ENCODE measurements around the gene USPL1. TPM values are rescaled to one million over a fixed set of nuclear protein-coding genes. Genes with fewer than 3 reads are reported as not detected.
"Not testable (repeated sequence)": the region's sequence is repeated elsewhere in the genome, so short reads cannot be mapped to it uniquely, and the experiment has no call there.

Gene USPL1
- polyA plus RNA-seq, 3 donors, result 5.3 to 11.4 (median 9.8) TPM

DNA sequence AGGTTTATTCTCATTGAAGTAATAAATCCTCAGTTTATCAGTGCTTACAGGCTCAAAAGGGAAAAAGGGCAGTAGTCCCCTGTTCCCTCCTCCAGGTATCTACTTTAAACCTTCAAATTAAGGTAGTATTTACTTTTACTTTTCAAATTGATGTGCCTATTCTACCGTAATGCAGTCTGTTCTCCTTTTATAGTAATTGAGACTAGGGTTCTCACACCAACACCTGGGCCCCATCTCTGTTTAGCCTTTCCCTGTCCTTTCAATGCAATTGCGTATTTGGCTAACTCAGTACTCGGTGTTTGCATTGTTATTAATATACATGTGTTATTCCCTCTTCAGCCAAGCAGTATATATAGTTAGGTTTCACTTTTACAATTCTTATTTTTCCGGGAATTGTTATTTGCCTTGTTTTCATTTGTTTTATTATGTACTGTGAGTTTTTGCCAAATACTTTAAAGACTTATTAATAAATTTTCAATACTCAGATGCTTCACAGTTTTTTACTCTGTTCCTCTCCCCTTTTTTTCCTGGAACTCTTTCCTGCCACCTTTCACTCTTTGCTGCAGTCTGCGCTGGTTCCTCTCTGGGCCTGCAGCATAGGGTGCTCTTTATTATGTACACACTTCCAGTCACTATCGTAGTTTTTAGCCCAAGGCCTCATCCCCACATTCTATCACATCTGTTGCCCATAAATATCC, 30.3 kb downstream of the USPL1 start:
- no peak overlapping the region for H3K27ac ChIP-seq (ENCODE audit: low read depth, low read length)
- WGBS, 3 donors, result 54 to 88% (median 87%) methylated on average over 6 of the region's 6 CpGs

- 61 to 96% (median 87%) methylated on average over 4 of the region's 4 CpGs for WGBS, 3 donors
- H3K27ac ChIP-seq (ENCODE audit: low read depth, low read length), result no peak overlapping the region
Observed at GRCh38 chr13:30648522-30649012, 30.8 kb downstream of the USPL1 start.

DNA sequence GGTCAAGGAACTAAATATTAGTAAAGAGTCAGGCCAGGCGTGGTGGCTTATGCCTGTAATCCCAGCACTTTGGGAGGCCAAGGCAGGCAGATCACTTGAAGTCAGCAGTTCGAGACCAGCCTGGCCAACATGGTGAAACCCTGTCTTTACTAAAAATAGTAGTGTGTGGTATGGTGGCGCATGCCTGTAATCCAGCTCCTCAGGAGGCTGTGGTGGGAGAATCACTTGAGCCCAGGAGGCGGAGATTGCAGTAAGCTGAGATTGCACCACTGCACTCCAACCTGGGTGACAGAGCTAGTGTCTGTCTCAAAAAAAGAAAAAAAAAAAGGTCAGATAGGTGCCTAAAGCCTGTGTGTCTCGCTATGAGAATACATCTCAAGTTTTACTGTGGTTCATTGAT, 33.9 kb downstream of the USPL1 start:
- not testable (repeated sequence) for H3K27ac ChIP-seq (ENCODE audit: low read depth, low read length)
- WGBS, 3 donors, result 72 to 96% (median 77%) methylated on average over 5 of the region's 5 CpGs

GRCh38 chr13:30652746-30653386, 35.1 kb downstream of the USPL1 start:
- no peak overlapping the region for H3K27ac ChIP-seq (ENCODE audit: low read depth, low read length)
- WGBS, 3 donors, result 73 to 83% (median 76%) methylated on average over 1 of the region's 1 CpG

- H3K27ac ChIP-seq (ENCODE audit: low read depth, low read length), result no peak overlapping the region
- 82 to 90% (median 88%) methylated on average over 1 of the region's 1 CpG for WGBS, 3 donors
Observed at GRCh38 chr13:30654430-30654829, 36.7 kb downstream of the USPL1 start.

GRCh38 chr13:30656178-30656577, 38.5 kb downstream of the USPL1 start:
- H3K27ac ChIP-seq (ENCODE audit: low read depth, low read length), result no peak overlapping the region
- 95 to 97% (median 97%) methylated on average over 3 of the region's 3 CpGs for WGBS, 3 donors

- no peak overlapping the region for H3K27ac ChIP-seq (ENCODE audit: low read depth, low read length)
Observed at GRCh38 chr13:30659980-30660379, 42.3 kb downstream of the USPL1 start.

GRCh38 chr13:30660796-30661195, 43.1 kb downstream of the USPL1 start:
- H3K27ac ChIP-seq (ENCODE audit: low read depth, low read length), result no peak overlapping the region
- WGBS, 3 donors, result 78 to 93% (median 88%) methylated on average over 2 of the region's 2 CpGs

More at GRCh38 chr13:30659980-30660379, 42.3 kb downstream of the USPL1 start:
- WGBS, 3 donors, result 66 to 69% (median 67%) methylated on average over 7 of the region's 7 CpGs

DNA sequence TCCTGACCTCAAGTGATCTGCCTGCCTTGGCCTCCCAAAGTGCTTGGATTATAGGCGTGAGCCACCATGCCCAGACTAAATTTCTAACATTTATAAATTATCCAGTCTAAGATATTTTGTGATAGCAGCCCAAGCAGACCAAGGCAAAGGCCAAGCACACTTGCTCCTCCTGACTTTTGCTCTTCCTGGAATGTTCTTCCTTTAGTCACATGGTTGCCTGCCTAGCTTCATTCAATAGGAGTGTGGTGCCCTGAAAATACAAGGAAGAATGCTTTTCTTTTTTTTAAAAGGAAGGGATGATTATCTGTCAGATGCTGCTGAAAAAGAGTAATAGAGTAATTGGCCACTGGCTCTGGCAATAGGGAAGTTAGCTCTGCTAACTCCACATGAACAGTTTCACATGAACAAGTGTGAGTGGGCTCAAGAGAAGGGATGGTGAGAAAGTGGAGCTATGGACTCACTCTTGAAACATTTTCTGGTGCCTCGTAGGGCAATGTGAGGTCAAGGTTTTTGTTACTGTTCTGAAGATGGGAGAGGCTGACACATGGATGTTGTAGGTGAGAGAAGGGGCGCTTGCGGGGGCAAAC, 47.1 kb downstream of the USPL1 start:
- WGBS, 3 donors, result 88 to 92% (median 90%) methylated on average over 4 of the region's 4 CpGs
- no peak overlapping the region for H3K27ac ChIP-seq (ENCODE audit: low read depth, low read length)

DNA sequence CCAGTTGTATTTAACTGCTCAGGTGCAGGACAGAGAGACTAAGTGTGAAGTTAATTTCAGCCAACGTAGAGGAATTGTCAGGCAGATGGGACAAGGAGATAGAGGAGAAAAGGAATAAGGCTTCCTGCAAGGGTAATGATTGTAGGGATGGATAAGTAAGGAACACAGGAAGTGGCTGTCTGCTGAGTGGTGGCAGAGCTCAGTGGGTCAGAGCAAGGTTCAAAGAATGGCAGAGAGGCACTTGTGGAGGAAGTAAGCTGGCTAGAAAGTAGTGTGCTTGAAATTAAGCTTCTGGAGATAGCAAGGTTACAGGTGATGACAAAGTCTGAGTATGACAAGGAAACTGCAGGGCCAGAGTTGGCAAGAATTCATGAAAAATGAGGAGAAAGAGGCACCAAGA, 47.9 kb downstream of the USPL1 start:
- H3K27ac ChIP-seq (ENCODE audit: low read depth, low read length), result no peak overlapping the region
- 50 to 58% (median 53%) methylated on average over 1 of the region's 1 CpG for WGBS, 3 donors

DNA sequence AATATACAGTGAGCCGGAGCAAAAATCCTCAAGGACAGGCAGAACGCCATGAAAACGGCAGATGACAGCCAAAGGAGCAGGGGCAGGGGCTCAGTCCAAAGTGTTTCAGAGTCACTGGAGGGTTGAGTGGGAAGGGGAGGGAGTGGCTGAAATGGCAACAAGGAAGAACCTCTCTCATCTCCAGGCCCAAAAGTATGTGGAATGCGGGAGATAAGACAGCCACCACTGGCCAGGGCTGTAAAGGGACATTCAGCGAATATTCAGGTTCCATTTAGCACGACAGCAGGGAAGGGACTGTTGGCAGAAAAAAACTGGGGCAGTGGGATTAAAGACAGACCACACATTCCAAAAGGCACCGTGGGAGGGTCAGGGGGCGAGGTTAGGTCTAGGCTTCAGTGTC, 48.4 kb downstream of the USPL1 start:
- WGBS, 3 donors, result 72 to 82% (median 78%) methylated on average over 8 of the region's 8 CpGs
- H3K27ac ChIP-seq (ENCODE audit: low read depth, low read length), result no peak overlapping the region

DNA sequence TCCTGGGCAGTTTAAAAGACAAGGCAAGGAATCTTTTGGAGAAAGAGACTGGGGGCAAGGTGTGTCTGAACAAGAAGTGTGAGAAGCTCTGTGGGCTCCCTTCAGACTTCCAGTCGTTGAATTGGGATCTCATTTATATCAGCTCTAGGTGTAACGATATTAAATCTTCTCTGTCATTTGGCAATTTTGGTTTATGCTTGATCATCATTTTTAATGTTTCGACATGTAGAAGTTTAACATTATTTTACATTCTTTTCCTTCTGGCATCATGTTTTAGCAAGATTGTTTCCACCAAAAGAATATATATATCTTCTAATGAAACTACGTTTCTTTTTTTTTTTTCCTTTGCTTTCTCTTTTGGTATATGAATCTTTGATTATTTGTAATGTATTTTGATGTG, 49.3 kb downstream of the USPL1 start:
- WGBS, 3 donors, result 87 to 94% (median 91%) methylated on average over 4 of the region's 4 CpGs
- H3K27ac ChIP-seq (ENCODE audit: low read depth, low read length), result no peak overlapping the region

- 90 to 95% (median 94%) methylated on average over 4 of the region's 4 CpGs for WGBS, 3 donors
- H3K27ac ChIP-seq (ENCODE audit: low read depth, low read length), result no peak overlapping the region
Observed at GRCh38 chr13:30668312-30668711, 50.6 kb downstream of the USPL1 start.

DNA sequence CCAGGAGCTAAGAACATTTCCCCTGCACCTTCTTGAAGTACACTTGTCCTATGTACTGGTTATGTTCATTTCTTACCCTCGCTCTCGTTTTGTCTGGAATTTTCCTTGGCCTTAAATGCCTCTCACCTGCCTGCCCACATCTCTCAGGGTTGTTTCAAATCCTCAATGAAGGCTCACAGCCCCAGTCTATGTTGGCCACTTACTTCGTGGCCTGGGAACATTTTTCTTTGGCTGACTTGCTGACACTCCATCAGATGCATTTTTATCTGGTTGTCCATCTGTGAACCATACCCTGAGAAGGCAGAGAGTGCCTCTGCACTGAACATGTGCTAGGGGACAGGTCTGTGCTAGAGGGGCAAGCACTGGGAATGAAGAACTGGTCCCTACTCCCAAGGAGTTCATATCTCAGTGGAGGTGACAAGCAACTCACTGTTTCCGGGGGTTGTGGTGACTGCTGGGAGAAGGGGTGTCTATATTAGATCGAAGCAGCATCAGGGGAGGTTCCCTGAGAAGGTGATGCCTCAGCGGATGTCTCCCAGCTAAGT, 53.6 kb downstream of the USPL1 start:
- 89 to 91% (median 90%) methylated on average over 6 of the region's 6 CpGs for WGBS, 3 donors
- H3K27ac ChIP-seq (ENCODE audit: low read depth, low read length), result no peak overlapping the region

GRCh38 chr13:30673669-30674521, 56.2 kb downstream of the USPL1 start:
- peak overlapping the region; percentile 23 for H3K27ac ChIP-seq (ENCODE audit: low read depth, low read length)
- WGBS, 3 donors, result 1 to 2% (median 1%) methylated on average over 65 to 72 of the region's 72 CpGs

DNA sequence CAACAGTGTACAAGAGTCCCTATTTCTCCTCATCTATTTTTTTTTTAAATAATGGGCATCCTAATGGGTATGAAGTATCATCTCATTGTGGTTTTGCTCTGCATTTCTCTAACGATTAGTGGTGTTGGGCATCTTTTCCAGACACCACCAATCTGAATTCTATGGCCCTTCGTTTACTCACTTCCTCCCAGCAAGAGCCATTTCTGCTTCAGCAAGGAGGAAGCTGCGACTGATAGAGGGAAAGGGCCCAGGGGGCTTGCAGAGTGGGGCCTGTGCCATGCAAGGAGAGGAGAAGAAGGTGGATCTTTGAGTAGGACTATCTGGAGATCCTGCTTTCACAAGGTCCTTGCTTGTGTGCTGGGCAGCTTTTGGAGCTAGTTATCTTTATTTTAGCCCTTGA, 58.0 kb downstream of the USPL1 start:
- WGBS, 3 donors, result 43 to 73% (median 47%) methylated on average over 3 of the region's 3 CpGs
- no peak overlapping the region for H3K27ac ChIP-seq (ENCODE audit: low read depth, low read length)

DNA sequence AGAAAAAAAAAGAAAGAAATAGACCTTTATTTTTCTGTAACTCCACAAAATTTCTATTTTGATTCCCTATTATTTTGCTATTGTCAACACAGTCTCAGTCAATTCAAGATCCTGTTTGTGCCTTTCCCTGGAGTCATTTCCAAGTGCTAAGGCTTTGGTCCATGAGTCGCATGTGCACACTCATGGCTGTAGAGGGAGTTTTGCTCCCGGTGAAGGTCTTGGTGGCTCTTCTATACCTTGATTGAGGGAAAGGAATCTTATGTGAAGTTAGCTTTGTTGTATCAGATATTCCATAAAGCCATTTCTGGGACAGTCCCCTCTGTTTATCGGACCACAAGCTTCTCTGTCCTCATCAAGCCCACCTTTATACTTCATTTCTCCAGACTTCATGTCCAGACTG, 59.0 kb downstream of the USPL1 start:
- H3K27ac ChIP-seq (ENCODE audit: low read depth, low read length), result no peak overlapping the region
- WGBS, 3 donors, result 64 to 81% (median 79%) methylated on average over 3 of the region's 3 CpGs

- 35 to 45% (median 41%) methylated on average over 9 of the region's 9 CpGs for WGBS, 3 donors
- no peak overlapping the region for H3K27ac ChIP-seq (ENCODE audit: low read depth, low read length)
Observed at GRCh38 chr13:30679483-30680330, 62.0 kb downstream of the USPL1 start.
